Activated B cell treated with CpG ODN at 0.5 μM for 24 hours (primary cell): Measurements from ENCODE around the gene LONRF2. TPM values are rescaled to one million over a fixed set of nuclear protein-coding genes. Genes with fewer than 3 reads are reported as not detected.

ENCODE experiments used
- ATAC-seq: fragments of 200-7000 bp; cut with Tn5 transposase; one replicate; pipeline ENCODE4 v1.10.0; 2021; ENCODE audit warnings: low read depth, mild to moderate bottlenecking, moderate library complexity
- CTCF ChIA-PET: fragments of 350-600 bp; sonication (Branson Sonifier 250); formaldehyde crosslinking; loops from one replicate; lab custom pipeline; 2021; ENCODE audit warnings: antibody characterized with exemption; lab: Charles Lee
- POLR2A ChIA-PET: fragments of 350-600 bp; sonication (Branson Sonifier 250); formaldehyde crosslinking; loops from one replicate; lab custom pipeline; 2021; ENCODE audit warnings: antibody characterized with exemption; lab: Charles Lee
- DNase-seq: peaks from one replicate; pipeline ENCODE4 v3.0.0; 2022
- H3K27ac Mint-ChIP-seq: one replicate; pipeline ENCODE4 v1.8.0; 2020; ENCODE audit warnings: mixed read lengths
- H3K27me3 Mint-ChIP-seq: one replicate; pipeline ENCODE4 v1.8.0; 2021; ENCODE audit warnings: mixed read lengths
- H3K36me3 Mint-ChIP-seq: one replicate; pipeline ENCODE4 v1.8.0; 2021; ENCODE audit warnings: low read depth, mixed read lengths
- H3K4me1 Mint-ChIP-seq: one replicate; pipeline ENCODE4 v1.8.0; 2021; ENCODE audit warnings: mixed read lengths
- H3K4me3 Mint-ChIP-seq: one replicate; pipeline ENCODE4 v1.8.0; 2020; ENCODE audit warnings: mild to moderate bottlenecking, mixed read lengths
- H3K9me3 Mint-ChIP-seq: one replicate; pipeline ENCODE4 v1.8.0; 2020; ENCODE audit warnings: mixed read lengths
- CTCF ChIP-seq: fragments of 200-600 bp; IDR thresholded peaks from one replicate; pipeline ENCODE4 v1.8.0; 2022; ENCODE audit warnings: antibody characterized with exemption, mild to moderate bottlenecking
- intact Hi-C: fragments of 100-400 bp; cut with micrococcal nuclease; formaldehyde crosslinking; loops from one replicate; pipeline ENCODE4 v1.15.1; 2024
- total RNA-seq: library from RNA; stranded (reverse); gene quantifications from 2 replicates; pipeline ENCODE4 v1.2.3, GENCODE V29; 2022

Gene LONRF2
- total RNA-seq, 1 donor from 2014 or later: 0.09 TPM

DNA sequence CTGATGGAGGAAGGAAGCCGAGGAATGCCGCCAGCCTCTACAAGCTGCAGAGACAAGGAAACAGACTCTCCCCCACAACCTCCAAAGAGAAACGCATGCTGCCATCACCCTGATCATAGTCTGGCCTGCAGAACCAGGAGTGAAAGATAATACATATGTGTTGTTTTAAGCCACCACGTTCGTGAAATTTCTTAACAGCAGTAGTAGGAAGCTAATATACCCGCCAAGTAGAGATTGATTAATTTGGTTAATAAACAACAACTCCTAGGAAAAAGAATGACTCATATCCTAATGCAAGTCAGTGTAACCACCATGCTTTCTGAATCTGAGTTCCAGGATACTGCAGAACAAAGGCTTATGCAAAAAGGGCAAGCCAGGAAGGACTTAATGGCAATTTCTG lies 36.6 kb downstream of the LONRF2 start:
- no peak for DNase-seq
- no peak for TF ChIP-seq CTCF
- no peaks in the 10 kb centered on the region for H3K4me1 Mint-ChIP-seq
- CTCF ChIA-PET: interaction anchor here (1.7 kb wide), 1 partner anchor 23 kb away, joined by 4 read pairs; no protein-coding TSS in a partner anchor
- H3K9me3 Mint-ChIP-seq: no peaks in the 10 kb centered on the region
- peaks cover 28% of the 10 kb centered on the region for H3K27me3 Mint-ChIP-seq
- intact Hi-C loops: no loop called here
- POLR2A ChIA-PET: interaction anchor here (0.7 kb wide), 1 partner anchor 20 kb away, joined by 4 read pairs; no protein-coding TSS in a partner anchor
- no peak overlapping the region for H3K27ac Mint-ChIP-seq
- no peaks in the 10 kb centered on the region for H3K36me3 Mint-ChIP-seq
- H3K4me3 Mint-ChIP-seq: no peak overlapping the region
- ATAC-seq: no peak

DNA sequence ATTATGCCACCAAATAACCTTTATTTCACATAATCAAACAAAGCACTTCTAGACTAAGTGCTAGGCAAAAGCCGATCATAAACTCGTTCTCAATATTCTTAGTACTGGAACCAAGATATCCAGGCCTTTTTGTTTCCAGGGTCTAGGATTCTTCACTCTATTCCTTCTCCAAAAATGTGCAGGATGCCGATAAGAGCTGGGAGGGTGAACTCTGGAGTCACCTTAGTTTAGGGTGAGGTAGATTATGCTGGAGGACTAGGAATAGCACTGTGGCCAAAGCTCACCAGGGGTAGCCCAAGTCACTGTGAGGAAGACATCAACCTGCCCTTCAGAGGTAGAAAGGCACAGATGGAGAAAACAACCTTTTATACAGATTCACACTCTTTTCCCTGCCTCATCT lies 37.3 kb downstream of the LONRF2 start:
- no peak for ATAC-seq
- CTCF ChIA-PET: interaction anchor here (1.7 kb wide), 1 partner anchor 22 kb away, joined by 4 read pairs; no protein-coding TSS in a partner anchor
- no peaks in the 10 kb centered on the region for H3K9me3 Mint-ChIP-seq

DNA sequence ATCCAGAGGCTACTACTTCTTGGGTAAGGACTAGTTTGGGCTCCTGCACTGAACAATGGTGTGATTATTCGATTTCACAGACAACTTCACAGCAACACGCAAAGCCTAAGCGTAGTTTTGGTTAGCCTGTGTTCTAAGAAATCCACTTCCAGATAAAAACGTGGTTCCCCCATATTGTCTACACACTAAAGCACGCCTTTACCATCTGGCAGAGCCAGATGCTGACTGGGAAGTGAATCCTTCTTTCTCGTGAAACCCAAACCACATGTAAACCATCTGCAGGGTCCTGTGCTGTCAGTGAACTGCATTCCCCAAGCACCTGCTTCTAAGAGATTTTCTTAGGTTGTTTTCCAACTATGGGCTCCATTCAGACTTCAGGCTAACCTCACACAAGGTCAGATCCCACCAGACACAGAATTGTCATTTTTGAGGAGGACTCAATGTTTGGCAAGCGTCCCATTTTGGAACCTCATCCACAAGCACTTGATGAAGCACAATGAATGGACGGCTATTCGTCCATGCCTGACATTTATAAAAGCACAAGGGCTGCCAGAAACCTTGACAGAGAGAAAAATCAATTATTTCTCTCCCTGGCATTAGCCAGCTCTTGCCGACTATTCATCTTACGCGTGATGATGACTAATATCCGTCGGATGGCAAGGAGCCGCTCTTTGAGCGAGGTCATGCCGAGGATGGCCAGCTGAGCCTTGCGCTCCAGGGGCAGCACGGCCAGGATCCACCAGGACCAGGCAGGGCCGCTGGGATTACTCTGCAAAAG lies 38.4 kb downstream of the LONRF2 start:
- no peak overlapping the region for H3K4me3 Mint-ChIP-seq
- ChIA-PET POLR2A (no interaction called here), CTCF (interaction anchor here (1.7 kb wide), 1 partner anchor 21 kb away, joined by 4 read pairs; no protein-coding TSS in a partner anchor)
- H3K36me3 Mint-ChIP-seq: no peaks in the 10 kb centered on the region
- no peak for TF ChIP-seq CTCF
- peaks cover 35% of the 10 kb centered on the region for H3K27me3 Mint-ChIP-seq
- DNase-seq: no peak
- no peaks in the 10 kb centered on the region for H3K9me3 Mint-ChIP-seq
- no peaks in the 10 kb centered on the region for H3K4me1 Mint-ChIP-seq
- H3K27ac Mint-ChIP-seq: no peak overlapping the region
- no peak for ATAC-seq
- intact Hi-C loops: no loop called here

More for the DNA sequence above, 37.3 kb downstream of the LONRF2 start:
- intact Hi-C loops: no loop called here
- no peaks in the 10 kb centered on the region for H3K4me1 Mint-ChIP-seq
- H3K27me3 Mint-ChIP-seq: peaks cover 28% of the 10 kb centered on the region
- H3K4me3 Mint-ChIP-seq: no peak overlapping the region
- H3K27ac Mint-ChIP-seq: no peak overlapping the region
- POLR2A ChIA-PET: no interaction called here
- DNase-seq: no peak
- no peak for TF ChIP-seq CTCF
- no peaks in the 10 kb centered on the region for H3K36me3 Mint-ChIP-seq

- ChIA-PET POLR2A (no interaction called here), CTCF (no interaction called here)
- Mint-ChIP-seq H3K36me3 (no peaks in the 10 kb centered on the region), H3K9me3 (no peaks in the 10 kb centered on the region), H3K27ac (no peak overlapping the region), H3K4me3 (no peak overlapping the region), H3K4me1 (no peaks in the 10 kb centered on the region), H3K27me3 (peaks cover 30% of the 10 kb centered on the region)
- no peak for DNase-seq
- no peak for ATAC-seq
- no peak for TF ChIP-seq CTCF
- intact Hi-C loops: no loop called here
These were observed 40.5 kb downstream of the LONRF2 start for GRCh38 chr2:100281521-100282438.
